Measurements from ENCODE around the gene KRT13.
A peak's percentile ranks its signal among the peaks of the same experiment; 100 is the strongest.

DNA sequence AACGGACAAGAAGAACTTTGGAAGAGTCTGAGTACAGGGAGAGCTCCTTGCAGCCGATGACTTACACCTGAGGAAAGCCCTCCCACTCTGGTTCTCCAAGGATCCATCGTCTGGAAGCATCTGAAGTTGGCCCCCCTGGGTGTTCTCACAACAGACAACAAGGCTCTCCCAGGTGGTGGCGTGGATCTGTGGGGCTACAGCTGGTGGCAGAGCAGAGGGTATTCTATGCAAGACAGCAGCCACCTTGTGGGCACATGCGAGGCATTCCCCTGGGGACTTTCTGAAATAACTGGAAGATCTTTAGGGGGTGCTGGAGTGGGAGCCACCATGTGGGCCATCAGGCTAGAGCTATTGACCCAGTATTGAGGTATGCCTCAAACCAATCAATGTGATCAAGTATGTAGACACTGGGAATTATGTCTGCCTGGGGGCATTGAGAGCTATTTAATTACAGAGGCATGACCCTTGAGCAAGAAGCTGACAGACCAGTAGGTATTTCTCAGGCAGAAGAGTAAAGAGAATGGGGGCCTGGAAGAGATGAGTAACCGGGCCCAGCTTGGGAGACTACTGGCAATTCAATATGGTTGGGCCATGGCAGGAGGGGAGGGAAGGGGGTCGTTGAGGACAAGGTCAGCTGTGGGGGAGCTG lies 29.6 kb upstream of the KRT13 start:
- TF ChIP-seq, protein P1, sequence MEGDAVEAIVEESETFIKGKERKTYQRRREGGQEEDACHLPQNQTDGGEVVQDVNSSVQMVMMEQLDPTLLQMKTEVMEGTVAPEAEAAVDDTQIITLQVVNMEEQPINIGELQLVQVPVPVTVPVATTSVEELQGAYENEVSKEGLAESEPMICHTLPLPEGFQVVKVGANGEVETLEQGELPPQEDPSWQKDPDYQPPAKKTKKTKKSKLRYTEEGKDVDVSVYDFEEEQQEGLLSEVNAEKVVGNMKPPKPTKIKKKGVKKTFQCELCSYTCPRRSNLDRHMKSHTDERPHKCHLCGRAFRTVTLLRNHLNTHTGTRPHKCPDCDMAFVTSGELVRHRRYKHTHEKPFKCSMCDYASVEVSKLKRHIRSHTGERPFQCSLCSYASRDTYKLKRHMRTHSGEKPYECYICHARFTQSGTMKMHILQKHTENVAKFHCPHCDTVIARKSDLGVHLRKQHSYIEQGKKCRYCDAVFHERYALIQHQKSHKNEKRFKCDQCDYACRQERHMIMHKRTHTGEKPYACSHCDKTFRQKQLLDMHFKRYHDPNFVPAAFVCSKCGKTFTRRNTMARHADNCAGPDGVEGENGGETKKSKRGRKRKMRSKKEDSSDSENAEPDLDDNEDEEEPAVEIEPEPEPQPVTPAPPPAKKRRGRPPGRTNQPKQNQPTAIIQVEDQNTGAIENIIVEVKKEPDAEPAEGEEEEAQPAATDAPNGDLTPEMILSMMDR (optimal IDR thresholded peaks at IDR 0.05 in 1 of 3, IDR thresholded peaks at IDR 0.05 in 1 of 3, conservative IDR thresholded peaks at IDR 0.05 in 1 of 3; ENCODE audit: extremely low read depth in 1 of 3, insufficient read depth in 2 of 3, low read length in 3 of 3): peak in 1 of 3 experiments; percentile 14
- TF ChIP-seq EZH2 (IDR thresholded peaks at IDR 0.05; ENCODE audit: low read length): no peak
